Ovary (tissue), 9 donors: ENCODE data around the gene ISCU. TPM values are rescaled to one million over a fixed set of nuclear protein-coding genes. Genes with fewer than 3 reads are reported as not detected.

Experiments
- DNase-seq, 5 donors: peaks; one replicate each; pipeline ENCODE4 v3.0.0-alpha.2; 2019 to 2020
- H3K27ac ChIP-seq, 2 donors: fragments of 200-600 bp; one replicate each; pipeline versions ENCODE4 v1.5.1 to v1.8.0; 2019 to 2022
- H3K27me3 ChIP-seq: fragments of 200-600 bp; one replicate; pipeline ENCODE4 v1.8.0; 2022
- H3K36me3 ChIP-seq: fragments of 200-600 bp; sonication (generic); one replicate; pipeline ENCODE4 v1.5.1; 2019
- H3K4me1 ChIP-seq: one replicate; pipeline ENCODE4 v1.8.1; 2013; ENCODE audit warnings: mild to moderate bottlenecking, moderate library complexity; ENCODE audit not compliant: insufficient read depth
- H3K4me3 ChIP-seq: fragments of 200-600 bp; sonication (generic); one replicate; pipeline ENCODE4 v1.5.1; 2017
- H3K9me3 ChIP-seq, 2 donors: fragments of 200-600 bp in 1 of 2; sonication (generic) in 1 of 2; one replicate each; pipeline versions ENCODE4 v1.5.1 to v1.8.1; 2013 to 2019; ENCODE audit warnings: mild to moderate bottlenecking in 1 of 2, moderate library complexity in 1 of 2
- CTCF ChIP-seq, 3 donors: fragments of 450-650 bp in 2 of 3; fragments of 200-600 bp in 1 of 3; IDR thresholded peaks; one replicate each; pipeline versions ENCODE4 v1.5.1 to v1.8.0; 2016 to 2022; ENCODE audit warnings: antibody characterized with exemption in 3 of 3, mild to moderate bottlenecking in 1 of 3
- EP300 ChIP-seq: sonication (generic); formaldehyde crosslinking; IDR thresholded peaks from one replicate; pipeline ENCODE4 v1.6.1; 2017; ENCODE audit warnings: antibody characterized with exemption
- POLR2A ChIP-seq: fragments of 450-650 bp; IDR thresholded peaks from one replicate; pipeline ENCODE4 v1.6.1; 2017; ENCODE audit warnings: antibody characterized with exemption, mild to moderate bottlenecking, moderate library complexity
- WGBS, 3 donors: extraction: QIAGEN DNeasy Blood & Tissue Kit in 1 of 3; methylation state at CpG; one replicate each; pipeline versions ENCODE4 v1.1.5 to v1.1.7; 2013 to 2017; 5-methylcytosine and 5-hydroxymethylcytosine counted together
- intact Hi-C, 4 donors: fragments of 100-400 bp; cut with DNase I; formaldehyde crosslinking; loops; one replicate each; pipeline versions ENCODE4 v1.11.0 to v1.15.1; 2022 to 2023
- polyA plus RNA-seq, 2 donors: library from polyadenylated mRNA; stranded (reverse); fragments of 200-250 nt in 1 of 2; fragments of 350-450 nt in 1 of 2; fragmentation: Illumina TruSeq in 1 of 2; extraction: RNeasy Lipid Tissue Mini Kit (QIAGEN cat#74804) in 1 of 2; gene quantifications; one replicate each; pipeline ENCODE4 v1.2.3, GENCODE V29; 2013 to 2014
- total RNA-seq, 7 donors: library from RNA; depleted of rRNA in 2 of 7; stranded (reverse); fragments of >200 nt in 2 of 7; fragmentation: NEBNext Ultra II Directional in 3 of 7; extraction: Animal tissue kit (Norgen Biotek cat#: 25700) in 3 of 7; gene quantifications; one replicate each; pipeline versions ENCODE4 v1.1.0 to v1.2.4, GENCODE V29; 2016 to 2023
- donor health status: DM: no; HTN: no; CAD: no; lungs with moderate emphysema.
- donor health status: DM: no; HTN: no; CAD: no.
- donor health status: Bipolar disorder and iron deficiency.
- donor health status: DM: yes; HTN: yes; CAD: no.
- donor health status: DM: no; HTN: no; CAD: no.
- donor health status: DM: yes; HTN: yes; CAD: no.

Gene ISCU
- total and polyA plus RNA-seq, 9 donors: 110 to 298 (median 169) TPM

GRCh38 chr12:108559748-108560147 is 2.6 kb upstream of the ISCU start:
- 53 to 55% (median 55%) methylated on average over 3 of the region's 3 CpGs for WGBS, 3 donors

DNA sequence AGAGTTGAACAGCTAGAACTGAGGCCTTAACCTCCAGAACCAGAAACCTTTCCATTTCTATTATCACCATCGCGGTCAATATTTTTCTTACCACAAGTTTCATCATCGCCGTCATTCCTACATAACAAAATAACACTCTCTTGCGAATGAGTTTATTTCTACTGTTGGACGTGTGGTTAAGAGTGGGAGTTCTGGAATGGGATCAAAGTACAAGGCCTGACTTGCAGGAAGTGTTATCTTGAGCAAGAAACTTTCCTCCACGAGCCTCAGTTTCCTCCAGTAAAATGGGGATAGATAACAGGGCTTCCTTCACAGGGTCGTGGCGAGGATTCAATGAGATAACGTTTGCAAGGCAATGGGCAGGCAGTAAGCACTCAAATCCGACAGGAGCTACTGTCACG is 2.1 kb upstream of the ISCU start:
- 0 to 1% (median 1%) methylated on average over 12 of the region's 12 CpGs for WGBS, 3 donors
- Histone ChIP-seq H3K9me3 (no peaks in the 10 kb centered on the region), H3K27me3 (no peaks in the 10 kb centered on the region), H3K4me3 (peak overlapping the region; percentile 96), H3K36me3 (no peaks in the 10 kb centered on the region), H3K4me1 (peaks cover 12% of the 10 kb centered on the region), H3K27ac (peak overlapping the region in 1 of 2 donors; percentile 78)
- no peak for DNase-seq
- intact Hi-C loops: loop anchor here in 3 of 4 donors (5.0 to 10.0 kb wide), 5 partner anchors 57 to 537 kb away; partner anchors contain the start of genes UNG (in 2 of the 3) and ALKBH2 (in 1 of the 3)
- no peak for TF ChIP-seq CTCF (IDR thresholded peaks at IDR 0.05)
- TF ChIP-seq EP300: no peak
- no peak for TF ChIP-seq POLR2A

More at GRCh38 chr12:108559748-108560147, 2.6 kb upstream of the ISCU start:
- TF ChIP-seq EP300: no peak
- no peak for TF ChIP-seq CTCF (IDR thresholded peaks at IDR 0.05)
- TF ChIP-seq POLR2A: no peak
- peaks cover 12% of the 10 kb centered on the region for H3K4me1 ChIP-seq
- no peak for DNase-seq
- intact Hi-C loops: loop anchor here in 3 of 4 donors (5.0 to 10.0 kb wide), 5 partner anchors 58 to 538 kb away; partner anchors contain the start of genes UNG (in 2 of the 3) and ALKBH2 (in 1 of the 3)
- no peak overlapping the region for H3K27ac ChIP-seq
- H3K36me3 ChIP-seq: no peaks in the 10 kb centered on the region
- no peaks in the 10 kb centered on the region for H3K27me3 ChIP-seq
- peak overlapping the region; percentile 96 for H3K4me3 ChIP-seq
- H3K9me3 ChIP-seq: no peaks in the 10 kb centered on the region

DNA sequence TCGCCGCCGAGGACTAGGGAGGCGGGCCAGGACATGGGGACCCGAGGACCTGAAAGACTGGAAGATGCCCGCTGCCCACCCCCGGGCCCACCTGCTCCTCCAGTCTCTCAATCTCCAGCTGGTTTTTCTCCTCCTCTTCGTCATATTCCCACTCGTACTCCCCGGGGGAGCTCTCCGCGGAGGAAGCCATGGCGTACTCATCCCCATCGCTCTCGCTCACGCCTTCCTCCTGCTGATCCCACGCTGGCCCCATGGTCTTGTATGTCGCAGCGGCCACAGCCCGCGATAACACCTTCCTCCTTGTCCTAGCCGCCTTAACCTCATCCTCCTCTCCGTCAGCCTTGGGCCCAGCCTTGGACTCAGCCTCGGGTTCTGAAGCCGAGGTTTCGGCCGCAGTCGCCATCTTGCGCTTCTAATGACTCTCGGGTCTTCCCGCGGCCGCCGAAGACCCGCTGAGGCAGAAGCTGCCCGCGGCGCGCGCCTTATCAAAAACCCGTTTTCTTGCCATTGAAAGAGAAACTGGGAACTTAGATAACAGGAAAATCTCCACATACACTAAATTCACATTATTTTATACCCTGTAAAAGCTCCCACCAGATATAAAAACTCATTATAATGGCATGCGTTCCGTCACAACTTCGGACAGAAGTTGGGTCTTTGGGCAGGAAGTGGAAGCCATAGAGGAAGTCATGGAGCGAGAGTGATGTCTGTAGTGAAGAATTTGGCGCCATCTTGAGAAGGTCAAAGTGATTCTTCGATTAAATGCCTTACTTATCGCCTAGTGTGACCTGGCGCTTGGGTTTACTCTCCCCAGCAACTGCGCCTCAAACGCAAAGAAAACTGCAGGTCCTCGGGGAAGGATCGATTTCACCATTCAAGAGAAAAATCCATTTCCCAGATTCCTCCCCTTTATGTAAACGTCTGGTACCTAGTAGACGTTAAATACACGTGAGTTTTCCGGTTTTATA is 1.4 kb upstream of the ISCU start, which contains the start of gene SART3:
Gene SART3 (minus strand): TSS at position 422 of the 968 bp plus-strand sequence. CDS start 19 bp downstream, at position 403.
- Histone ChIP-seq H3K36me3 (no peaks in the 10 kb centered on the region), H3K27ac (peak within 1 kb of the TSS; percentile 56 to 78), H3K4me3 (peak within 1 kb of the TSS; percentile 96), H3K9me3 (no peaks in the 10 kb centered on the region), H3K27me3 (no peaks in the 10 kb centered on the region), H3K4me1 (peaks cover 12% of the 10 kb centered on the region)
- intact Hi-C loops: loop anchor here in 3 of 4 donors (5.0 to 10.0 kb wide), 5 partner anchors 56 to 536 kb away; partner anchors contain the start of genes UNG (in 2 of the 3) and ALKBH2 (in 1 of the 3)
- TF ChIP-seq EP300: no peak
- peak; percentile 57 for TF ChIP-seq POLR2A
- peak in 1 of 3 donors; percentile 2 for TF ChIP-seq CTCF (IDR thresholded peaks at IDR 0.05)
- peak; percentile 73 to 88 (median 81) for DNase-seq
- 0 to 1% (median 0%) methylated on average over 56 to 57 of the region's 57 CpGs for WGBS, 3 donors

GRCh38 chr12:108561852-108562347 is 496 bp upstream of the ISCU start:
- peak overlapping the region in 1 of 2 donors; percentile 78 for H3K27ac ChIP-seq
- H3K4me1 ChIP-seq: peaks cover 12% of the 10 kb centered on the region
- 0 to 1% (median 1%) methylated on average over 20 of the region's 20 CpGs for WGBS, 3 donors
- no peaks in the 10 kb centered on the region for H3K9me3 ChIP-seq
- no peak for DNase-seq
- TF ChIP-seq POLR2A (no peak), CTCF (IDR thresholded peaks at IDR 0.05) (no peak), EP300 (no peak)
- H3K36me3 ChIP-seq: no peaks in the 10 kb centered on the region
- H3K4me3 ChIP-seq: peak overlapping the region; percentile 96
- no peaks in the 10 kb centered on the region for H3K27me3 ChIP-seq
- intact Hi-C loops: loop anchor here in 3 of 4 donors (2.0 to 10.0 kb wide), 7 partner anchors 55 to 535 kb away; partner anchors contain the start of genes UNG (in 2 of the 3) and ALKBH2 (in 1 of the 3)
